Vagina (tissue), 2 donors: ENCODE results near the gene FAM120B. TPM values are rescaled to one million over a fixed set of nuclear protein-coding genes. Genes with fewer than 3 reads are reported as not detected.
"Not testable (repeated sequence)": the region's sequence is repeated elsewhere in the genome, so short reads cannot be mapped to it uniquely, and the experiment has no call there.

Experiments used
- DNase-seq, 2 donors: peaks; one replicate each; pipeline ENCODE4 v3.0.0-alpha.2; 2017; ENCODE audit errors: extremely low spot score in 2 of 2
- H3K27ac ChIP-seq: fragments of 200-600 bp; sonication (generic); one replicate; pipeline ENCODE4 v1.5.1; 2019
- H3K27me3 ChIP-seq: fragments of 200-600 bp; sonication (generic); one replicate; pipeline ENCODE4 v1.5.1; 2019
- H3K36me3 ChIP-seq, 2 donors: fragments of 200-600 bp; sonication (generic); one replicate each; pipeline ENCODE4 v1.5.1; 2017 to 2019
- H3K4me1 ChIP-seq: fragments of 200-600 bp; sonication (generic); one replicate; pipeline ENCODE4 v1.5.1; 2019
- H3K4me3 ChIP-seq, 2 donors: fragments of 200-600 bp; sonication (generic); 1 replicate in 1 of 2; 2 replicates in 1 of 2; pipeline ENCODE4 v1.5.1; 2016 to 2019
- H3K9me3 ChIP-seq: fragments of 200-600 bp; sonication (generic); one replicate; pipeline ENCODE4 v1.5.1; 2019
- POLR2A ChIP-seq, 2 donors: fragments of 450-650 bp; IDR thresholded peaks; one replicate each; pipeline ENCODE4 v1.6.1; 2017; ENCODE audit warnings: antibody characterized with exemption in 2 of 2, mild to moderate bottlenecking in 2 of 2, moderate library complexity in 2 of 2
- POLR2AphosphoS5 ChIP-seq, 2 donors: sonication (generic); formaldehyde crosslinking; IDR thresholded peaks; one replicate each; pipeline ENCODE4 v1.9.0; 2017; ENCODE audit warnings: antibody characterized with exemption in 2 of 2, mild to moderate bottlenecking in 2 of 2, low read depth in 1 of 2; ENCODE audit not compliant: insufficient read depth in 1 of 2
- intact Hi-C: fragments of 100-400 bp; cut with DNase I; formaldehyde crosslinking; loops from one replicate; pipeline ENCODE4 v1.15.1; 2023
- total RNA-seq: library from RNA; depleted of rRNA; stranded (reverse); fragments of >200 nt; gene quantifications from one replicate; pipeline ENCODE4 v1.2.3, GENCODE V29; 2016
- TF ChIP-seq, protein P1 (sequence below), 3 experiments: fragments of 450-650 bp in 2 of 3; fragments of 200-600 bp in 1 of 3; sonication (generic) in 1 of 3; IDR thresholded peaks; one replicate each; pipeline ENCODE4 v1.5.1; 2017 to 2019; ENCODE audit warnings: antibody characterized with exemption in 3 of 3, mild to moderate bottlenecking in 2 of 3, moderate library complexity in 2 of 3

Gene FAM120B
- total RNA-seq, 1 donor from 2014 or later, result 34.6 TPM

GRCh38 chr6:170346649-170347048 lies 40.1 kb downstream of the FAM120B start:
- DNase-seq, result no peak
- TF ChIP-seq, protein P1, sequence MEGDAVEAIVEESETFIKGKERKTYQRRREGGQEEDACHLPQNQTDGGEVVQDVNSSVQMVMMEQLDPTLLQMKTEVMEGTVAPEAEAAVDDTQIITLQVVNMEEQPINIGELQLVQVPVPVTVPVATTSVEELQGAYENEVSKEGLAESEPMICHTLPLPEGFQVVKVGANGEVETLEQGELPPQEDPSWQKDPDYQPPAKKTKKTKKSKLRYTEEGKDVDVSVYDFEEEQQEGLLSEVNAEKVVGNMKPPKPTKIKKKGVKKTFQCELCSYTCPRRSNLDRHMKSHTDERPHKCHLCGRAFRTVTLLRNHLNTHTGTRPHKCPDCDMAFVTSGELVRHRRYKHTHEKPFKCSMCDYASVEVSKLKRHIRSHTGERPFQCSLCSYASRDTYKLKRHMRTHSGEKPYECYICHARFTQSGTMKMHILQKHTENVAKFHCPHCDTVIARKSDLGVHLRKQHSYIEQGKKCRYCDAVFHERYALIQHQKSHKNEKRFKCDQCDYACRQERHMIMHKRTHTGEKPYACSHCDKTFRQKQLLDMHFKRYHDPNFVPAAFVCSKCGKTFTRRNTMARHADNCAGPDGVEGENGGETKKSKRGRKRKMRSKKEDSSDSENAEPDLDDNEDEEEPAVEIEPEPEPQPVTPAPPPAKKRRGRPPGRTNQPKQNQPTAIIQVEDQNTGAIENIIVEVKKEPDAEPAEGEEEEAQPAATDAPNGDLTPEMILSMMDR (IDR thresholded peaks at IDR 0.05), result no peak
- TF ChIP-seq POLR2A (IDR thresholded peaks at IDR 0.05) (no peak), POLR2AphosphoS5 (IDR thresholded peaks at IDR 0.05; ENCODE audit: insufficient read depth in 1 of 2, low read depth in 1 of 2) (no peak)
- no peaks in the 10 kb centered on the region for H3K27me3 ChIP-seq
- H3K4me1 ChIP-seq, result peaks cover 9% of the 10 kb centered on the region
- H3K4me3 ChIP-seq, result no peak overlapping the region
- intact Hi-C loops, result no loop called here
- no peak overlapping the region for H3K27ac ChIP-seq
- H3K9me3 ChIP-seq, result no peaks in the 10 kb centered on the region
- H3K36me3 ChIP-seq, result peaks cover 0 to 23% of the 10 kb centered on the region in 2 donors

GRCh38 chr6:170347091-170347490 lies 40.5 kb downstream of the FAM120B start:
- intact Hi-C loops, result no loop called here
- TF ChIP-seq, protein P1 (IDR thresholded peaks at IDR 0.05), result no peak
- H3K36me3 ChIP-seq, result peaks cover 0 to 23% of the 10 kb centered on the region in 2 donors

GRCh38 chr6:170347975-170348374 lies 41.4 kb downstream of the FAM120B start:
- Histone ChIP-seq H3K4me1 (peaks cover 9% of the 10 kb centered on the region), H3K27ac (no peak overlapping the region), H3K4me3 (no peak overlapping the region), H3K36me3 (peaks cover 0 to 23% of the 10 kb centered on the region in 2 donors), H3K9me3 (no peaks in the 10 kb centered on the region), H3K27me3 (no peaks in the 10 kb centered on the region)
- no peak for DNase-seq
- intact Hi-C loops, result no loop called here
- TF ChIP-seq POLR2A (IDR thresholded peaks at IDR 0.05) (no peak), POLR2AphosphoS5 (IDR thresholded peaks at IDR 0.05; ENCODE audit: insufficient read depth in 1 of 2, low read depth in 1 of 2) (no peak)
- TF ChIP-seq, protein P1 (IDR thresholded peaks at IDR 0.05), result no peak

More at GRCh38 chr6:170347091-170347490, 40.5 kb downstream of the FAM120B start:
- Histone ChIP-seq H3K4me3 (no peak overlapping the region), H3K27me3 (no peaks in the 10 kb centered on the region), H3K4me1 (peaks cover 9% of the 10 kb centered on the region), H3K27ac (no peak overlapping the region), H3K9me3 (no peaks in the 10 kb centered on the region)
- no peak for DNase-seq

DNA sequence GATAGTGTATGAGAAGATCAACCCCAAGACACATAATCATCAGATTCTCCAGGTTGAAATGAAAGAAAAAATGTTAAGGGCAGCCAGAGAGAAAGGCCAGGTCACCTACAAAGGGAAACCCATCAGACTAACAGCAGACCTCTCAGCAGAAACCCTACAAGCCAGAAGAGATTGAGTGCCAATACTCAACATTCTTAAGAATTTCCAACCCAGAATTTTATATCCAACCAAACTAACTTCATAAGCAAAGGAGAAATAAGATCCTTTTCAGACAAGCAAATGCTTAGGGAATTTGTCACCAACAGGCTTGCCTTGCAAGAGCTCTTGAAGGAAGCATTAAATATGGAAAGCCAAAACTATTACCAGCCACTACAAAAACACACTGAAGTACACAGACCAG lies 44.9 kb downstream of the FAM120B start:
- H3K4me1 ChIP-seq, H3K27me3 ChIP-seq, H3K27ac ChIP-seq, H3K9me3 ChIP-seq, H3K4me3 ChIP-seq, intact Hi-C loops, DNase-seq: not testable (repeated sequence)
- peaks cover 0 to 23% of the 10 kb centered on the region in 2 donors for H3K36me3 ChIP-seq

- intact Hi-C loops, H3K27ac ChIP-seq, H3K9me3 ChIP-seq, DNase-seq, H3K4me3 ChIP-seq, H3K27me3 ChIP-seq: not testable (repeated sequence)
- H3K4me1 ChIP-seq, result peaks cover 15% of the 10 kb centered on the region
- H3K36me3 ChIP-seq, result peaks cover 0 to 17% of the 10 kb centered on the region in 2 donors
Measured at GRCh38 chr6:170355190-170355589, 48.6 kb downstream of the FAM120B start.

GRCh38 chr6:170355661-170356060 lies 49.1 kb downstream of the FAM120B start:
- no peak for DNase-seq
- no peak overlapping the region for H3K4me3 ChIP-seq
- H3K27ac ChIP-seq, result no peak overlapping the region
- TF ChIP-seq POLR2A (IDR thresholded peaks at IDR 0.05) (no peak), POLR2AphosphoS5 (IDR thresholded peaks at IDR 0.05; ENCODE audit: insufficient read depth in 1 of 2, low read depth in 1 of 2) (no peak)
- TF ChIP-seq, protein P1 (IDR thresholded peaks at IDR 0.05), result no peak
- H3K9me3 ChIP-seq, result no peaks in the 10 kb centered on the region
- H3K27me3 ChIP-seq, result no peaks in the 10 kb centered on the region
- peaks cover 15% of the 10 kb centered on the region for H3K4me1 ChIP-seq
- peaks cover 0 to 17% of the 10 kb centered on the region in 2 donors for H3K36me3 ChIP-seq
- intact Hi-C loops, result no loop called here
